Chondrocyte (in vitro differentiated cells): ENCODE data around the gene DEDD. TPM values are rescaled to one million over a fixed set of nuclear protein-coding genes. Genes with fewer than 3 reads are reported as not detected.

Experiments
- DNase-seq: peaks from one replicate; pipeline ENCODE4 v3.0.0; 2021; ENCODE audit warnings: mixed read lengths, low spot score
- H3K27ac Mint-ChIP-seq: one replicate; pipeline ENCODE4 v1.8.0; 2021; ENCODE audit warnings: mild to moderate bottlenecking, moderate library complexity, mixed read lengths; ENCODE audit not compliant: unreplicated experiment
- H3K27me3 Mint-ChIP-seq: 2 replicates; pipeline ENCODE4 v1.8.0; 2021; ENCODE audit warnings: low read depth, mixed read lengths
- H3K36me3 Mint-ChIP-seq: 2 replicates; pipeline ENCODE4 v1.8.0; 2021; ENCODE audit warnings: low read depth, mixed read lengths
- H3K4me1 Mint-ChIP-seq: 2 replicates; pipeline ENCODE4 v1.8.0; 2021; ENCODE audit warnings: low read depth, mild to moderate bottlenecking, mixed read lengths
- H3K4me3 Mint-ChIP-seq: one replicate; pipeline ENCODE4 v1.8.0; 2021; ENCODE audit warnings: mild to moderate bottlenecking, moderate library complexity, mixed read lengths; ENCODE audit not compliant: unreplicated experiment
- H3K9me3 Mint-ChIP-seq: 2 replicates; pipeline ENCODE4 v1.8.0; 2021; ENCODE audit warnings: low read depth, mixed read lengths
- CTCF ChIP-seq: fragments of 200-600 bp; sonication (generic); IDR thresholded peaks from 2 replicates; pipeline ENCODE4 v1.5.0; 2021; ENCODE audit warnings: antibody characterized with exemption, mild to moderate bottlenecking, moderate library complexity
- total RNA-seq: library from RNA; stranded (reverse); gene quantifications from 3 replicates; pipeline ENCODE4 v1.2.1, GENCODE V29; 2021

Gene DEDD
- total RNA-seq, 1 donor from 2014 or later: 36.7 TPM

- H3K4me3 Mint-ChIP-seq: no peak overlapping the region
- peaks cover 1% of the 10 kb centered on the region for H3K36me3 Mint-ChIP-seq
- no peak for DNase-seq
- H3K27ac Mint-ChIP-seq: no peak overlapping the region
- H3K9me3 Mint-ChIP-seq: no peaks in the 10 kb centered on the region
- no peaks in the 10 kb centered on the region for H3K27me3 Mint-ChIP-seq
- peaks cover 38% of the 10 kb centered on the region for H3K4me1 Mint-ChIP-seq
- TF ChIP-seq CTCF: no peak
Measured at GRCh38 chr1:161111527-161111926, 20.9 kb downstream of the DEDD start.

- peaks cover 1% of the 10 kb centered on the region for H3K36me3 Mint-ChIP-seq
- no peaks in the 10 kb centered on the region for H3K27me3 Mint-ChIP-seq
- no peaks in the 10 kb centered on the region for H3K9me3 Mint-ChIP-seq
- H3K4me1 Mint-ChIP-seq: peaks cover 34% of the 10 kb centered on the region
- TF ChIP-seq CTCF: no peak
- no peak overlapping the region for H3K4me3 Mint-ChIP-seq
- no peak overlapping the region for H3K27ac Mint-ChIP-seq
- DNase-seq: no peak
Measured at GRCh38 chr1:161111117-161111516, 21.4 kb downstream of the DEDD start.

- Mint-ChIP-seq H3K9me3 (no peaks in the 10 kb centered on the region), H3K27me3 (no peaks in the 10 kb centered on the region), H3K4me1 (peaks cover 2% of the 10 kb centered on the region), H3K27ac (no peak overlapping the region), H3K36me3 (peaks cover 4% of the 10 kb centered on the region), H3K4me3 (no peak overlapping the region)
- no peak for TF ChIP-seq CTCF
- no peak for DNase-seq
Measured at GRCh38 chr1:161106431-161106830, 26.0 kb downstream of the DEDD start.

DNA sequence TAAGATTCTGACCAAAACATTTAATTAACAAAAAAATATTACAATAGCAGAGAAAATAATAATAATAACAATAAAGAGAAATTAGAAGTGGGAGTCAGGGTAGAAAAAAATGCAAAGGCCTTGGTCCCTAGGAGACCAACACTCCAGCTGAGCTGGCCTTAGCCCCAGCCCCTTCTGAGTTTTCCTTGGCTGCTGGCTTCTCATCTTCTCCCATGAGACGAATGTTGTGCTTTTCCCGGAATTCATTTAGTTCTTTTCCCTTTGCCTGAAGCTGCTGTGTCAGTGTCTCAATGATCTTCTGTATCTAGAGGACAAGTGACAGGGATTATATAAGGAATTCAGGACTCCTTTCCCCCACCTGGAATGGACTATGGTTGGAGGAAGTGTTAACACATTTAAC, 31.9 kb downstream of the DEDD start:
- H3K9me3 Mint-ChIP-seq: no peaks in the 10 kb centered on the region
- no peak overlapping the region for H3K4me3 Mint-ChIP-seq
- TF ChIP-seq CTCF: no peak
- DNase-seq: no peak
- H3K27me3 Mint-ChIP-seq: no peaks in the 10 kb centered on the region
- peaks cover 5% of the 10 kb centered on the region for H3K36me3 Mint-ChIP-seq
- H3K4me1 Mint-ChIP-seq: peaks cover 19% of the 10 kb centered on the region
- no peak overlapping the region for H3K27ac Mint-ChIP-seq

DNA sequence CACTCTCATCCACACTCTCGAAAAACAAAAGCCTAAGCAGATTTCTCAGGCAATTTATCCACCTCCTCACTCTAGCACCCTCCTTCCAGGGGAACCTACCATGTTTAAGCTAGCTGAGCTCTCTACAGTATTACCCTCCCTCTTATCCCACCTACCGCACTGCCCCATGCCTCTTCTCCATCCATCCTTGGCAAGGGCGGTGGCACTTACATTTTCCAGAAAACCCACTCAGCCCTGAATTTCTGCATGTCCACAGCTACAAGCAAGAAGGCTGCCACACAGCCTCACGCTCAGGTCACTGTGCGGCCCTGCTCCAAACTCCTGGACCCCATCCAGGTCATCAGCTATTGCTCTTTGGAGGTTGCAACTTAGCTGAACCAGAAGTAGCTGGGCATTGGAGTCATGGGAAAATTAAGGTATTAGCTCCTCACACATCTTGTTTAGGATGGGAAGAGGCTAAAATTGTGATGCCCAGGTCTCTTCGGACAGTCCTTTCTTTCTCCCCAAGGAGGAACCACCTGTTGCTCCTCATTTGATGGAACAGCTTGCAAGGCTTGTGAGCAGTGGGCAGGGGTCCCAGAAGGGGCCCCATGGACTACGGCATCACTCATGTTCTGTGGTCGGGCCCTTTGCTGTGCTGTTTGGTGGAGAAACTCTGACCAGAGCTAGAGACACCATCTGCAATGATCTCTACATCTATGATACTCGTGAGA, 33.2 kb downstream of the DEDD start:
- Mint-ChIP-seq H3K27me3 (peaks cover 3% of the 10 kb centered on the region), H3K4me3 (peak overlapping the region; percentile 82), H3K9me3 (no peaks in the 10 kb centered on the region), H3K36me3 (peaks cover 5% of the 10 kb centered on the region), H3K27ac (peak overlapping the region; percentile 67), H3K4me1 (peaks cover 19% of the 10 kb centered on the region)
- TF ChIP-seq CTCF: no peak
- DNase-seq: no peak
